Measurements from ENCODE around the gene PPM1H.

DNA sequence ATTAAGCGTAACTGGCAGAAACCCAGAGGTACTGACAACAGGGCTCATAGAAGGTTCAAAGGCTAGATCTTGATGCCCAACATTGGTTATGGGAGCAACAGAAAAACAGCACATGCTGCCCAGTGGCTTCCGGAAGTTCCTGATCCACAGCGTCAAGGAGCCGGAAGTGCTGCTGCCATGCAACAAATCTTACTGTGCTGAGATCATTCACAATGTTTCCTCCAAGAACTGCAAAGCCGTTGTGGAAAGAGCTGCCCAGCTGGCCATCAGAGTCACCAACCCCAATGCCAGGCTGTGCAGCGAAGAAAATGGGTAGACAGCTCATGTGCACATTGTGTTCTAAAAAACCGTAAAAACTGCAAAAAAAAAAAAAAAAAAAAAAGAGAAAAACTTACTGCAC lies 276.0 kb downstream of the PPM1H start:
- TF ChIP-seq ZNF207 (IDR thresholded peaks at IDR 0.05; ENCODE audit: borderline replicate concordance), result no peak
- TF ChIP-seq, protein P1, sequence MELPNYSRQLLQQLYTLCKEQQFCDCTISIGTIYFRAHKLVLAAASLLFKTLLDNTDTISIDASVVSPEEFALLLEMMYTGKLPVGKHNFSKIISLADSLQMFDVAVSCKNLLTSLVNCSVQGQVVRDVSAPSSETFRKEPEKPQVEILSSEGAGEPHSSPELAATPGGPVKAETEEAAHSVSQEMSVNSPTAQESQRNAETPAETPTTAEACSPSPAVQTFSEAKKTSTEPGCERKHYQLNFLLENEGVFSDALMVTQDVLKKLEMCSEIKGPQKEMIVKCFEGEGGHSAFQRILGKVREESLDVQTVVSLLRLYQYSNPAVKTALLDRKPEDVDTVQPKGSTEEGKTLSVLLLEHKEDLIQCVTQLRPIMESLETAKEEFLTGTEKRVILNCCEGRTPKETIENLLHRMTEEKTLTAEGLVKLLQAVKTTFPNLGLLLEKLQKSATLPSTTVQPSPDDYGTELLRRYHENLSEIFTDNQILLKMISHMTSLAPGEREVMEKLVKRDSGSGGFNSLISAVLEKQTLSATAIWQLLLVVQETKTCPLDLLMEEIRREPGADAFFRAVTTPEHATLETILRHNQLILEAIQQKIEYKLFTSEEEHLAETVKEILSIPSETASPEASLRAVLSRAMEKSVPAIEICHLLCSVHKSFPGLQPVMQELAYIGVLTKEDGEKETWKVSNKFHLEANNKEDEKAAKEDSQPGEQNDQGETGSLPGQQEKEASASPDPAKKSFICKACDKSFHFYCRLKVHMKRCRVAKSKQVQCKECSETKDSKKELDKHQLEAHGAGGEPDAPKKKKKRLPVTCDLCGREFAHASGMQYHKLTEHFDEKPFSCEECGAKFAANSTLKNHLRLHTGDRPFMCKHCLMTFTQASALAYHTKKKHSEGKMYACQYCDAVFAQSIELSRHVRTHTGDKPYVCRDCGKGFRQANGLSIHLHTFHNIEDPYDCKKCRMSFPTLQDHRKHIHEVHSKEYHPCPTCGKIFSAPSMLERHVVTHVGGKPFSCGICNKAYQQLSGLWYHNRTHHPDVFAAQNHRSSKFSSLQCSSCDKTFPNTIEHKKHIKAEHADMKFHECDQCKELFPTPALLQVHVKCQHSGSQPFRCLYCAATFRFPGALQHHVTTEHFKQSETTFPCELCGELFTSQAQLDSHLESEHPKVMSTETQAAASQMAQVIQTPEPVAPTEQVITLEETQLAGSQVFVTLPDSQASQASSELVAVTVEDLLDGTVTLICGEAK (IDR thresholded peaks at IDR 0.05; ENCODE audit: borderline replicate concordance), result no peak
- TF ChIP-seq FOXM1 (IDR thresholded peaks at IDR 0.05; ENCODE audit: low read depth, low read length), result no peak
- no peak for TF ChIP-seq SUPT20H (IDR thresholded peaks at IDR 0.05; ENCODE audit: borderline replicate concordance, control insufficient read depth, low read depth, low read length)
- TF ChIP-seq, protein P2, sequence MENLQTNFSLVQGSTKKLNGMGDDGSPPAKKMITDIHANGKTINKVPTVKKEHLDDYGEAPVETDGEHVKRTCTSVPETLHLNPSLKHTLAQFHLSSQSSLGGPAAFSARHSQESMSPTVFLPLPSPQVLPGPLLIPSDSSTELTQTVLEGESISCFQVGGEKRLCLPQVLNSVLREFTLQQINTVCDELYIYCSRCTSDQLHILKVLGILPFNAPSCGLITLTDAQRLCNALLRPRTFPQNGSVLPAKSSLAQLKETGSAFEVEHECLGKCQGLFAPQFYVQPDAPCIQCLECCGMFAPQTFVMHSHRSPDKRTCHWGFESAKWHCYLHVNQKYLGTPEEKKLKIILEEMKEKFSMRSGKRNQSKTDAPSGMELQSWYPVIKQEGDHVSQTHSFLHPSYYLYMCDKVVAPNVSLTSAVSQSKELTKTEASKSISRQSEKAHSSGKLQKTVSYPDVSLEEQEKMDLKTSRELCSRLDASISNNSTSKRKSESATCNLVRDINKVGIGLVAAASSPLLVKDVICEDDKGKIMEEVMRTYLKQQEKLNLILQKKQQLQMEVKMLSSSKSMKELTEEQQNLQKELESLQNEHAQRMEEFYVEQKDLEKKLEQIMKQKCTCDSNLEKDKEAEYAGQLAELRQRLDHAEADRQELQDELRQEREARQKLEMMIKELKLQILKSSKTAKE (IDR thresholded peaks at IDR 0.05; ENCODE audit: low read depth, poor library complexity, severe bottlenecking), result no peak
- TF ChIP-seq ETV6 (conservative IDR thresholded peaks at IDR 0.05 in 1 of 2, IDR thresholded peaks at IDR 0.05 in 1 of 2; ENCODE audit: borderline replicate concordance in 1 of 2, low read depth in 1 of 2), result no peak
- no peak for TF ChIP-seq RFX5 (IDR thresholded peaks at IDR 0.05; ENCODE audit: low read depth, low read length)
- TF ChIP-seq, protein P3, sequence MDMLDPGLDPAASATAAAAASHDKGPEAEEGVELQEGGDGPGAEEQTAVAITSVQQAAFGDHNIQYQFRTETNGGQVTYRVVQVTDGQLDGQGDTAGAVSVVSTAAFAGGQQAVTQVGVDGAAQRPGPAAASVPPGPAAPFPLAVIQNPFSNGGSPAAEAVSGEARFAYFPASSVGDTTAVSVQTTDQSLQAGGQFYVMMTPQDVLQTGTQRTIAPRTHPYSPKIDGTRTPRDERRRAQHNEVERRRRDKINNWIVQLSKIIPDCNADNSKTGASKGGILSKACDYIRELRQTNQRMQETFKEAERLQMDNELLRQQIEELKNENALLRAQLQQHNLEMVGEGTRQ (IDR thresholded peaks at IDR 0.05; ENCODE audit: borderline replicate concordance, low read depth, low read length), result no peak

Measured in GM12878 (cell line).